GM21381 (cell line): ENCODE data around the gene CCDC50.

Experiments used
- ATAC-seq: cut with Tn5 transposase; IDR thresholded peaks from one replicate; pipeline ENCODE4 v1.9.1; 2021; ENCODE audit warnings: mild to moderate bottlenecking, moderate library complexity; ENCODE audit not compliant: unreplicated experiment

The CCDC50 gene

GRCh38 chr3:191345334-191345733, 16.1 kb downstream of the CCDC50 start:
- ATAC-seq: no peak

- ATAC-seq: no peak
These were observed 18.0 kb downstream of the CCDC50 start for GRCh38 chr3:191347228-191347627.

GRCh38 chr3:191348098-191348497, 18.9 kb downstream of the CCDC50 start:
- ATAC-seq: peak; percentile 46

DNA sequence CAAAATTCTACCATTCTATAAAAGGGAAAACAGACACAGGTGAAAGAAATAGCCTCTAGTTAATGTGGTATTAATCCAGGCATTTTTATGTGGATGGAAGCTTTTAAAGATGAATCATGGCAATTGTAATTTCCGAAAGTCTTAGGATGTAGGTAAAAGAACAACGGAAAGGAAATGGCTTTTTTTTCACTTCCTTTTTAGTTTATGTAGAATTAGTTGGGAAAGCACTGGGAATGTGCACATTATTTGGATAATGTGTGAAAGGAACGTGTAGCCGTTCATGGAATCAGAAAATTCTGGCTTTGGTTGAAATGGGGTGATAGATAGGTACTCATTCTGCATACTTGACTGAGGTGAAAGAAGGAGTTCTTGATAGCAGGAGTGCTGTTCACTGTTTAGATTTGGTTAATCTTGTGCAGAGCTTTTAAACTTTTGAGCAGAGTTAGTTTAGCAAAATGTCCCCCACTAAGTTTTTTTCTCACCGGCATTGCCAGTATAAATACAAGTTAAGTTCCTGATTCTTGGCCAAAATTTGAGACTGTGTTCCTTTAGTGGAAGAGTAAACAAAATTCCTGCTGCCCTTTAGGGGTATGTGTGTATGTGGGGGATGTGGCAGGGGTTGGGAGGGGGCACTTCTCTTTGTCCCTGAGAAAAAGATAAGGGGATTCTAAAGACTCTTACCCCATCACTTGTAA, 21.3 kb downstream of the CCDC50 start:
- ATAC-seq: no peak

DNA sequence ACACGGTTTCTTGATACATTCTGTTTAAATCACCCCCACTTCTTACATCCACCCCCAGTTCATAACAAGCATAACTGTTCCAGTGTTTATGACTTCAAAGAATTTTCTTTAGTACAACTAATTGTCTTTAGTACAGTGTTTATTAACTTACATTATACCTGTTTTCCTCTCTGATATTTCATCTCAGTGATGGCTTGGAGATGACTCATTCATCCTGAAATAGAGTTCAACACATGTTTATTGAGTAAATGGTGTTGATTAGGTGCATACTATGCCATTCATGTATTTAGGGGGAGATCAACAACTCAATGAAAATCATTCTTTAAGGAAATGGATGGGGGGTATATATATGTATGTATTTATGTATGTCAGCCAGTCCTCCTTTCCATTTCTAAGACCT, 22.8 kb downstream of the CCDC50 start:
- no peak for ATAC-seq

DNA sequence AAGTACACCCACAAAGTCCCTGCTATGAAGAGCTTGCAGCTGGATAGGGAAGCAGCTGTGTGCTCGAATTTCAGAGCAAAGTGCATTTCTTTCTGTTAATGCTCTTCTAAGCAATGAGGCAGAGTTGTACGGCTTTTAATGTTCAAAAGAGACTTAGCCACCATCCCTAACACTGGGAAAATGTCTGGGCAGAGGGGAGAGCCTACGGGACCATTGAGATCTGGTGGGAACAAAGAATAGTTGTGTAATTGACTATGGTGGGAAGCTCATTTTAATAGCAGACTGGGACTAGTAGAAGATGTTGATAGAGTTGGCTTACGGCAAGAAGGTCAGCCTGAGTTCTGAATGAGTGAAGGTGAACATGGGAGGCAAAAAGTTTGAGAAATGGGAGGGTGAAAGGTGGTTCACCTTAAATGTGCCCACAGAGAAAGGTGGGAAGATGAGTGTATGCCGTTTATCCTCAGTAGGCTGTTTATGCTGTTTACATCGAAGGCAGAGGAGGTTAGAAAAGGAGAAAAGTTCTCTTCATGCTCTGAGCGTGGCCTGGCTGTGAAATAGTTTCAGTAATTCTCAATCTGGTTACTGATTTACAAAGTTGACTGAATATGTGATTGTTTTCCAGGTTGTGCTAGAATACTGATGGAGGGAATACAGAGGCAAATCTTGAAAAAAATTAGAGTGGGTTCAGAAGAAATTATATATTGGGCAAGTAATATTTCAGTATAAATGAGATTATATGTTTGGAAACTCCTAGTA, 24.0 kb downstream of the CCDC50 start:
- peak; percentile 44 for ATAC-seq

DNA sequence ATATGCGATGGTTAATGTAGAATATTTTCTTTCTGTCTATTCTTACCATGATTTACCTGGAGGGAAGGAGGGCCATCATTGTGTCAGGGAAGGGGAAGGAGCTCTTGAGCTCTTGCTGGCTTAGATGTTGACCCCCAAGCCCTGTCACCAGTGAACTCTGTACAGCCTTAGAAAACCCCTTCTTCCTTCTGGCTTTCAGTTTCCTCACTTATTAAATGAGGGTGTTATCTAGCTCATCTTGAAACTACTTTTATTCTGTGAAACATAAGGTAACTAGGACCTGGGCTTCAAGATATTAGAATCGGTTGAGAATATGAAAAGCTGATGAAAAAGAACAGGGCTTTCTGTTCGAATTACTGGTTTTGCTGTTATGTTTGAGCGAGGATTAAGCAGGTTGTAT, 26.2 kb downstream of the CCDC50 start:
- peak; percentile 68 for ATAC-seq

- ATAC-seq: no peak
These were observed 27.6 kb downstream of the CCDC50 start for GRCh38 chr3:191356631-191357439.

- no peak for ATAC-seq
These were observed 28.7 kb downstream of the CCDC50 start for GRCh38 chr3:191357909-191358308.

- ATAC-seq: no peak
These were observed 29.7 kb downstream of the CCDC50 start for GRCh38 chr3:191358929-191359328.

GRCh38 chr3:191360620-191361019, 31.4 kb downstream of the CCDC50 start:
- no peak for ATAC-seq

DNA sequence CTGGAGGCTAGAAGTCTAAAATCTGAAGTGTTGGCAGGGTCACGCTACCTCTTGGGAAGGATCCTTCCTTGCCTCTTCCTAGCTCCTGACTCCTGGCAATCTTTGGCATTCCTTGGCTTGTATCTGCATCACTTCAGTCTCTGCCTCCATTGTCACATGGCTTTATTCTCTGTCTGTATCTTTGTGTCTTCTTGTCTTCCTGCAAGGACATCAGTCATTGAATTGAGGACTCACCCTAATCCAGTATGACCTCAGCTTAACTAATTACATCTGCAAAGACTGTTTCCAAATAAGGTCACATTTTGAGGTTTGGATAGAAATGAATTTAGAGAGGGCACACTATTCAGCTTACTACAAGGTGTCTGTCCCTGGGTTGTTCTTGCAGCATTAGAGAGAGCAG, 32.3 kb downstream of the CCDC50 start:
- no peak for ATAC-seq

DNA sequence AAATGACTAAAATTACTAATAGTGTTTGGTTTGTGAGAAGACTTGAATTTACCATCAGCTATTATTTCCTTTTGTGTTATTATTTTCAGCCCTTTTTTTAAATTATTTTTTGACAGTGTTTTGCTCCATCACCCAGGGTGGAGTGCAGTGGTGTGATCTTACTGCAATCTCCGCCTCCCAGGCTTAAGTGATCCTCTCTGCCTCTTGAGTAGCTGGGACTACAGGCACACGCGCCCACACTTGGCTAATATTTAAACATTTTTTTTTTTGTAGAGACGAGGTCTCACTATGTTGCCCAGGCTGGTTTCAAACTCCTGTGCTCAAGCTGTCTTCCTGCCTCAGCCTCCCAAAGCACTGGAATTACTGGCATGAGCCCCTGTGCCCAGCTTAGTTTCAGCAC, 32.8 kb downstream of the CCDC50 start:
- no peak for ATAC-seq

- ATAC-seq: no peak
These were observed 33.4 kb downstream of the CCDC50 start for GRCh38 chr3:191362524-191363090.

DNA sequence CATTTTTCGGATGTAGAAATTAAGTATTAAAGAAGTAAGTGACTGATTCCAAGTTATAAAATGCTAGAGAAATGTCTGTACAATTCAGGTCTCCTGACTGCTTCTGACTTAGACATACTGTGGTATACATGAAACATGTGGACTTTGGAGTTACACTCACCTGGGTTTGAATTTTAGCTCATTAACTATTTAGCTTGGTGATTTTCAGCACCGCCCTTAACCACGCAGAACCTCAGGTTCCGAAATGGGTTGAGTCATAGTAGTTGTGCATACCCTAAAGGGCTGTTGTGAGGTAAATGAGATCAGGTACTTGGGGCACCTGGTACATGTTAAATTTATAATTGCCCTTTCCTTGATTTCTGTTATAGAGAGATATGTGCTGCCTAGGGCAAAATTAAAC, 34.0 kb downstream of the CCDC50 start:
- ATAC-seq: no peak

DNA sequence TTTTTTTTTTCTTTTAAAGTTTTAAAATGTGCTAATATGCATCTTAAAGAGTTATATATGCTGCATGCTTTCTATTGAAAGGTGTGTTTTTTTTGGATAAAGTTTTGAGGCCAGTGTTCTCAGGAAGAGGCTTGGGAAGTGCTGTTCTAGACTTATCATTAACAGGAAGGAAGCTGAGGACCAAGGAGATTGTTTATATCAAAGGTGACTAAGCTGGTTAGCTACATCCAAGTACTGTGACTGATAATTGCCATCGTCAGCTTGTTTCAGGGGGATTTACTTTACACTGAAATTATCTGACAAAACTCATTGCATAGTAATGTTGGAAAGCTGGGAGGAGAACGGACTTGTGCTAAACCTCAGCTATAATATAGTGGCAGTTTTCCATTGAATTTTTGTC, 37.5 kb downstream of the CCDC50 start:
- ATAC-seq: no peak

- ATAC-seq: no peak
These were observed 39.8 kb downstream of the CCDC50 start for GRCh38 chr3:191368755-191369615.

DNA sequence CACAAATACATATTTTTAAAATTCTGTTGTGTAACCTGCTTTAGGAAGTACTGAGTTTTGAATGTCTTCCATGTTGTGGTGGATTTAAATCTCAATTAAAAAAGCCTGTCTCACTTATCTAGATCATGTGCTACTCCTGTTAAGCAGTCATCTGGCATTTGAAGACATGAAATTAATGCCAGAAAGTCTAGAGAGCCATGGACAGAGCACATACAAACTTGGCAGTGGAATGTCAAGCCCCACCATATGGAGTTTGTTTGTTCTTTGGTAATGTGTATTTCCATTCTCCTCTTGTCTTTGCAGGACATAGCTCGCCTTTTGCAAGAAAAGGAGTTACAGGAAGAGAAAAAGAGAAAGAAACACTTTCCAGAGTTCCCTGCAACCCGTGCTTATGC, 40.4 kb downstream of the CCDC50 start:
- no peak for ATAC-seq

DNA sequence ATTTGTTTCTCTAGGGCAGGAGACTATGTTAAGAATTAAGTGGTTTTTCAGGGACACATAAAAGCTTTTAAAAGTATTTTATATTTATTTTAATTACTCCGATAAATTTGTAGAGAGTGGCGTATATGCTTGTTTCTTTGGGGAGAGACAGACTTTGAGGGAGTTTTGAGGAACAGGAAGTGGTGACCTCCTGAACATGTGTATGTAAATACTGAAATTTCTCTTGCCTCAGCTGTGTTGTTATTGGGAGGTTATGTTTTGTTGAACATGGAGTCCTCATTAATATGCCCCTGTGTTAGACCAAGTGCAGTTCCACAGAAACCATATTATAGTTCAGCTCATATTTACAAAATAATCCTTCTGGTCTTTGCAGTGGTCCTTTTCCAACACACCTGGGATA, 42.9 kb downstream of the CCDC50 start:
- ATAC-seq: no peak

DNA sequence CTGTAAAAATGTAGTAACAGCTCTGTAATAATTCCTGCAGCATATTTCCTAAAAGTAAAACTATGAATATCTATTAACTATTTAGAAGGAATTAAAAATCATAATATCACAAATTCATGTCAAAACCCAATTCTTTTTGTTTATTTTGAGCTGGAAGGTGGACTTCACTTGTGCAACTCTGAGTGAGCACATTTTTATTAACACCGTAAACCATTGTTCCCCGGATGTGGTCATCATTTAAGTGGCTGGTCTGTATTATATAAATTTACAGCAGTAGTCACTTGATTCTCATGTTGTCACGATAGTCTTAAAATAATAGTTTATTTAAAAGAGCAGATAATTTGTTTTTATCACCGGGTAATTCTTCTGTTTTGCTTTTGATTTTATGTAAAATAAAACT, 44.1 kb downstream of the CCDC50 start:
- no peak for ATAC-seq
